Stimulated activated CD4-positive, alpha-beta T cell treated with anti-CD3 and anti-CD28 coated beads, TNF-alpha, amount 100 ng/mL, for 1 hour (primary cell): ENCODE data around the gene POLE.

Experiments
- DNase-seq, 3 donors: peaks; one replicate each; pipeline ENCODE4 v3.0.0-alpha.2; 2020; ENCODE audit warnings: low read depth in 3 of 3, low spot score in 1 of 3

POLE gene

GRCh38 chr12:132633901-132634300 is 53.2 kb downstream of the POLE start:
- no peak for DNase-seq

DNA sequence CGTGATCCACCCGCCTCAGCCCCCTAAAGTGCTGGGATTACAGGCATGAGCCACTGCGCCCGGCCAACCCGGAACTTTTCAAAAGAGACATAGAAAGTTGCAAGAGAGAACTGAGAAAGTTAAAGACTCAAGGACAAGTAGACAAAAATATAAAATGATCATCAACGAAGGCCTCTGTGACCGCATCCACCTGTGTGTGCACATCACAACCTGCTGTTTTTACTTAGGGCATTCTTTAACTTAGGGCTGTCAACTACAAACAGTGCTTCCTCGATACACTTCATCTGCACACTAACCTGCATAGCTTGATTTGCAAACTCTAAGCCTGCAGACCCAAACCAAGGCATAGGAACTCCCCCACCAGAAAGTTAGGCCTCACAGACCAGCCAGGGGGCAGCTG is 53.7 kb downstream of the POLE start:
- no peak for DNase-seq

GRCh38 chr12:132632521-132633228 is 54.5 kb downstream of the POLE start:
- no peak for DNase-seq

- no peak for DNase-seq
Measured at GRCh38 chr12:132631666-132632065, 55.5 kb downstream of the POLE start.

DNA sequence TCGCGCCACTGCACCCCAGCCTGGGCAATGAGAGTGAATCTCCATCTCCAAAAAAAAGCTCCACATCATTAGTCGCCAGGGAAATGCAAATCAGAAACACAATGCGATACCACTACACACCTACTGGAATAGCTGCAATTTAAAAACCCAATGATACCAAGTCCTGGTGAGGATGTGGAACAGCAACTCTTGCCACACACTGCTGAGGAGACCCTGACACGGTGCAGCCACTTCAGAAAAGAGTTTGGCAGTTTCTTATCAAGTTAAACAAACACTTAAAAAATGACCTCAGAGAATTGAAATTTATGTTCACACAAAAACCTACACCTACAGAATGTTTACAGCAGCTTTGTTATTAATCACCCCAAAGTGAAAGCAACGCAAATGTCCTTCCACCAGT is 56.5 kb downstream of the POLE start:
- no peak for DNase-seq

GRCh38 chr12:132629330-132629729 is 57.8 kb downstream of the POLE start:
- no peak for DNase-seq

DNA sequence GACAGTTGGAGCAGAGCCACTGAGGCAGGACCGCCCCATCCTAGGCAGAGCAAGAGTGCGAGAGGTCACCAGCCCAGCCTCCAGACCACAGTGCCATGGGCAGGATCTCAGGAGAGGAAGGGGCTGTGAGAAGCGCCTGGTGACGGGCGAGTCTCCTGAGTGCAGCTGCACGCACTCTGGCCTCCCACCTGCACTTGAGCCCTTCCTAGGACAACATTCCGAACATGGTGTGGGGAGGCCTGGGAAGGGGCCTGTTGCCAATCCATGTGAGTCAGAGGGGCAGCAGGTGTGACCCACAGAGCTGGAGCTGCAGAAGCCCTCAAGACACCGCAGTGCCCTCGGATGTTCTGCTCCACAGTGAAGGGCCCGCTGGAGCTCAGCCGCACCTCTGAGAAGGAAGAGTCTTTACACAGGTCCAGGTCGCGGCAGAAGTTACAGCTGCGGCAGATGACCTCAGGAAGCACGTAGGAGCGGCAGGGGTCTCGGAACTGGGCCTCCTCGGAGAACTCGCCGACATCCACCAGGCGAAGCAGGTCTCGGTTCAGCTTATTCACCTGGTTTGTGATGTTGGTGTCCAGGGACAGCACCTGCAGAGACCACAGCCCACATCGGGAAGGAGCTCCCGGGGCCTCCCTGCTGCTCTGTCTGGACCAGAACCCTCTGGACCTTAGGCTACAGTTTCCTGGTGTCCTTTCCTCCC is 61.3 kb downstream of the POLE start:
- DNase-seq = no peak

GRCh38 chr12:132624910-132625630 is 62.1 kb downstream of the POLE start:
- DNase-seq = no peak

- no peak for DNase-seq
Measured at GRCh38 chr12:132624186-132624855, 62.8 kb downstream of the POLE start.

GRCh38 chr12:132623072-132623869 is 63.9 kb downstream of the POLE start:
- DNase-seq = no peak

GRCh38 chr12:132622437-132623071 is 64.6 kb downstream of the POLE start:
- DNase-seq = no peak

DNA sequence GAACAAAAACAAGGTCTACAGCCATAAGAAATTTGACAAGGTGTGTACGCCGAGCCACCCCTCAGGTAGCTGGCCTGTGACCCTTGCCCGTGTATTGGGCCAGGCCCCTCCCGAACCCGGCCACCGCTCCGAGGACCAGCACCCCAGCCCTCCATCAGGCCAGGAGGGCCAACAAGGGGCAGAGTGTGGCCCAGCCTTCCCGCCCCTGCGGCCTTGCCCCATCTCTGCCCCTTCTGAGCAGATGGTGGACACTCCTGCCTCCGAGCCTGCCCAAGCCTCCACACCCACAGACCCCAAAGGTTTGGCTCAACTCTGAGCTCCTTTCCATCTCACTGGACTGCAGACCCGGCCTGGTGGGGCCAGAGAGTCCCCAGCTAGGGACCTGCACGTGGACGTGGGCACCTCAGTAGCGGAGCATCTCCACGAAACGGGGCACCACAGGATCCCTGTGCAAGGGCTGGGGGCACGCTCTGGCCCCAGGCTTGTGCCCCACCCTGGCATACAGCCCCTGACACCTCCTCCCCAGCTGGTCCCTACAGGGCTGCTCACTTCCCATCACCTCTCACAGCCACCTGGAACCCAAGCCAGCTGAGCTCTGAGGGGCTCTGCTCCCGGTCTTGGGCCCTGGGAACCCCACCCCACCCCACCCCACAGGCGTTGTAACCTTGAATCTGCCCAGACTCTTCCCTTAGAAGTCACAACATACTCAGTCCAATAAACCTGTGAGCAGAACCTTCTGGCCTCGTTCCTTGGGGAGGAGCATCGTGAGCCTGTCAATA is 65.3 kb downstream of the POLE start:
- no peak for DNase-seq

GRCh38 chr12:132620899-132621656 is 66.1 kb downstream of the POLE start:
- no peak for DNase-seq

GRCh38 chr12:132620113-132620898 is 66.8 kb downstream of the POLE start:
- DNase-seq = no peak

GRCh38 chr12:132619386-132620112 is 67.6 kb downstream of the POLE start:
- DNase-seq = no peak

GRCh38 chr12:132619071-132619385 is 68.1 kb downstream of the POLE start:
- no peak for DNase-seq

GRCh38 chr12:132618683-132619043 is 68.5 kb downstream of the POLE start, which contains the start of gene P2RX2:
P2RX2 (plus strand) TSS chr12:132618776; CDS start chr12:132618817, 41 bp downstream.
- no peak for DNase-seq
